ENCODE results near the gene RPUSD1. TPM values are rescaled to one million over a fixed set of nuclear protein-coding genes. Genes with fewer than 3 reads are reported as not detected.

RPUSD1 gene
- total and polyA plus RNA-seq, 2 of the 13 experiments (the other 11 are each of a cell fraction or from before 2014, with no cell fraction given) = 13.1 to 26.2 TPM

GRCh38 chr16:831571-832413 is 43.6 kb upstream of the RPUSD1 start:
- WGBS (ENCODE audit: low lambda C conversion rate) = 5% methylated on average over 10 of the region's 27 CpGs
- 0 out of 3 replicates have a peak, but pooled peaks have one; percentile 15 for ATAC-seq
- Histone ChIP-seq H4K20me1 (ENCODE audit: insufficient read depth, low read length) (no peaks in the 10 kb centered on the region), H3K36me3 (replicated peaks in 1 of 2; ENCODE audit: control insufficient read depth in 1 of 2, insufficient read depth in 2 of 2, low read length in 2 of 2) (no peaks in the 10 kb centered on the region), H3K9me3 (ENCODE audit: low read length) (peaks cover 13% of the 10 kb centered on the region), H3K9ac (ENCODE audit: insufficient read depth, low read depth, low read length) (no peak overlapping the region), H3K4me3 (replicated peaks in 1 of 3; ENCODE audit: insufficient read depth in 1 of 3, low read depth in 2 of 3, low read length in 3 of 3) (no peak overlapping the region), H3K4me1 (ENCODE audit: insufficient read depth, low read length) (no peaks in the 10 kb centered on the region), H3K4me2 (ENCODE audit: low read depth, low read length) (no peak overlapping the region), H3K79me2 (ENCODE audit: insufficient read depth, low read length) (no peaks in the 10 kb centered on the region), H3K27ac (ENCODE audit: extremely low read length, insufficient read depth, low read length) (no peak overlapping the region), H3K27me3 (ENCODE audit: control insufficient read depth in 1 of 2, insufficient read depth in 2 of 2, low read length in 2 of 2) (peaks cover 25 to 78% of the 10 kb centered on the region in 2 experiments), H2AFZ (ENCODE audit: low read length) (no peak overlapping the region)
- BruUV-seq (replicated peaks) = no TSS peak
- CTCF ChIA-PET (ENCODE audit: low intra/inter-chr PET ratio, low total read pairs) = no interaction called here
- POLR2A ChIA-PET = no interaction called here
- intact Hi-C loops (cut with micrococcal nuclease; ENCODE audit: unreplicated experiment) = no loop called here
- DNase-seq (ENCODE audit: low spot score) = no peak
- TF ChIP-seq CREB3 (CRISPR knock-in tag; IDR thresholded peaks at IDR 0.05) (no peak), ATF7 (IDR thresholded peaks at IDR 0.05) (no peak), ATF7 (CRISPR knock-in tag; IDR thresholded peaks at IDR 0.05) (no peak), ZNF547 (CRISPR knock-in tag; IDR thresholded peaks at IDR 0.05) (no peak), HES4 (CRISPR knock-in tag; IDR thresholded peaks at IDR 0.05; ENCODE audit: borderline replicate concordance) (no peak), MLXIP (CRISPR knock-in tag; IDR thresholded peaks at IDR 0.05; ENCODE audit: borderline replicate concordance) (no peak), ZNF24 (IDR thresholded peaks at IDR 0.05) (no peak), DMTF1 (CRISPR knock-in tag; IDR thresholded peaks at IDR 0.05) (no peak), ZBTB7B (CRISPR knock-in tag; IDR thresholded peaks at IDR 0.05) (no peak), NFYC (CRISPR knock-in tag; IDR thresholded peaks at IDR 0.05) (no peak), NCOA2 (CRISPR knock-in tag; IDR thresholded peaks at IDR 0.05) (no peak)
- no peak for FAIRE-seq
- in situ Hi-C loops (cut with HindIII; ENCODE audit: extremely low pct_ligation_motif_present, low pct_unique_long_range_greater_than_20kb) = loop anchor here (10.0 kb wide), 1 partner anchor 63 kb away; no protein-coding TSS in a partner anchor
